Muscle of leg (tissue), 11 donors: ENCODE data around the gene FRMD4A. TPM values are rescaled to one million over a fixed set of nuclear protein-coding genes. Genes with fewer than 3 reads are reported as not detected.
"Not testable (repeated sequence)": the region's sequence is repeated elsewhere in the genome, so short reads cannot be mapped to it uniquely, and the experiment has no call there.

Experiments
- DNase-seq: peaks from one replicate; pipeline ENCODE4 v3.0.0; 2013
- H3K27ac ChIP-seq: one replicate; pipeline ENCODE4 v1.5.1; 2013; ENCODE audit warnings: mild to moderate bottlenecking, low read length, control low read depth
- H3K27me3 ChIP-seq: one replicate; pipeline ENCODE4 v1.6.1; 2013; ENCODE audit warnings: low read length; ENCODE audit not compliant: control insufficient read depth, insufficient read depth
- H3K36me3 ChIP-seq: one replicate; pipeline ENCODE4 v1.6.1; 2013; ENCODE audit warnings: low read length; ENCODE audit not compliant: control insufficient read depth, insufficient read depth
- H3K4me1 ChIP-seq: one replicate; pipeline ENCODE4 v1.6.1; 2013; ENCODE audit warnings: low read length; ENCODE audit not compliant: control insufficient read depth, insufficient read depth
- H3K4me3 ChIP-seq: one replicate; pipeline ENCODE4 v1.5.1; 2013; ENCODE audit warnings: low read length, control low read depth
- H3K9me3 ChIP-seq: replicated peaks from 2 replicates; pipeline ENCODE4 v1.6.1; 2013; ENCODE audit warnings: low read depth, low read length; ENCODE audit not compliant: control insufficient read depth
- WGBS: methylation state at CpG from one replicate; pipeline ENCODE4 v1.1.5; 2013; ENCODE audit warnings: missing lambda C conversion rate; ENCODE audit not compliant: insufficient coverage; 5-methylcytosine and 5-hydroxymethylcytosine counted together
- polyA plus RNA-seq, 8 donors: library from polyadenylated mRNA; unstranded; fragments of 120-200 nt; gene quantifications; one replicate each; pipeline versions ENCODE4 v1.2.1 to v1.2.3, GENCODE V29; 2013; ENCODE audit warnings: inconsistent platforms in 1 of 8, low replicate concordance in 1 of 8; ENCODE audit not compliant: insufficient read length in 8 of 8, insufficient read depth in 1 of 8
- total RNA-seq: library from RNA; stranded (reverse); fragments of 120-200 nt; gene quantifications from one replicate; pipeline ENCODE4 v1.2.4, GENCODE V29; 2013

The FRMD4A gene
- total and polyA plus RNA-seq, 9 donors: 29.1 to 53.1 (median 42.0) TPM

- Histone ChIP-seq H3K4me3 (peak overlapping the region; percentile 13), H3K27me3 (no peaks in the 10 kb centered on the region), H3K36me3 (peaks cover 11% of the 10 kb centered on the region), H3K9me3 (peaks cover 2% of the 10 kb centered on the region), H3K27ac (peak overlapping the region; percentile 85), H3K4me1 (peaks cover 26% of the 10 kb centered on the region)
- DNase-seq: peak; percentile 96
- WGBS: 5% methylated on average over 24 of the region's 26 CpGs
Observed at GRCh38 chr10:13717936-13718772, 612.6 kb downstream of the FRMD4A start.

GRCh38 chr10:13717571-13717935, 613.2 kb downstream of the FRMD4A start:
- Histone ChIP-seq H3K4me3 (no peak overlapping the region), H3K9me3 (peaks cover 2% of the 10 kb centered on the region), H3K27ac (peak overlapping the region; percentile 85), H3K4me1 (peaks cover 32% of the 10 kb centered on the region), H3K27me3 (no peaks in the 10 kb centered on the region), H3K36me3 (peaks cover 11% of the 10 kb centered on the region)
- DNase-seq: no peak
- no CpG with 5 or more reads among the region's 8 CpGs for WGBS

GRCh38 chr10:13716081-13717071, 614.3 kb downstream of the FRMD4A start:
- H3K9me3 ChIP-seq: peaks cover 2% of the 10 kb centered on the region
- no peaks in the 10 kb centered on the region for H3K27me3 ChIP-seq
- H3K36me3 ChIP-seq: peaks cover 6% of the 10 kb centered on the region
- peak overlapping the region; percentile 7 for H3K27ac ChIP-seq
- peaks cover 35% of the 10 kb centered on the region for H3K4me1 ChIP-seq
- 66% methylated on average over 4 of the region's 10 CpGs for WGBS
- DNase-seq: peak; percentile 69
- no peak overlapping the region for H3K4me3 ChIP-seq

- not testable (repeated sequence) for H3K27ac ChIP-seq, DNase-seq, H3K36me3 ChIP-seq, H3K9me3 ChIP-seq, H3K4me3 ChIP-seq, H3K27me3 ChIP-seq
- WGBS: no CpG with 5 or more reads among the region's 5 CpGs
- H3K4me1 ChIP-seq: peaks cover 39% of the 10 kb centered on the region
Observed at GRCh38 chr10:13715596-13715995, 615.1 kb downstream of the FRMD4A start.

GRCh38 chr10:13715100-13715499, 615.6 kb downstream of the FRMD4A start:
- 71% methylated on average over 1 of the region's 5 CpGs for WGBS
- no peaks in the 10 kb centered on the region for H3K9me3 ChIP-seq
- peaks cover 6% of the 10 kb centered on the region for H3K36me3 ChIP-seq
- H3K27ac ChIP-seq: no peak overlapping the region
- no peak for DNase-seq
- peaks cover 44% of the 10 kb centered on the region for H3K4me1 ChIP-seq
- H3K4me3 ChIP-seq: no peak overlapping the region
- H3K27me3 ChIP-seq: no peaks in the 10 kb centered on the region

GRCh38 chr10:13712837-13713581, 617.7 kb downstream of the FRMD4A start:
- Histone ChIP-seq H3K27me3 (no peaks in the 10 kb centered on the region), H3K4me1 (peaks cover 51% of the 10 kb centered on the region)
- DNase-seq: peak; percentile 75

GRCh38 chr10:13712476-13712836, 618.3 kb downstream of the FRMD4A start:
- peaks cover 51% of the 10 kb centered on the region for H3K4me1 ChIP-seq
- no peak for DNase-seq
- no peak overlapping the region for H3K4me3 ChIP-seq
- WGBS: 56% methylated on average over 2 of the region's 4 CpGs
- no peaks in the 10 kb centered on the region for H3K9me3 ChIP-seq
- no peaks in the 10 kb centered on the region for H3K27me3 ChIP-seq
- H3K36me3 ChIP-seq: peaks cover 6% of the 10 kb centered on the region
- H3K27ac ChIP-seq: peak overlapping the region; percentile 50

More at GRCh38 chr10:13712837-13713581, 617.7 kb downstream of the FRMD4A start:
- Histone ChIP-seq H3K36me3 (peaks cover 6% of the 10 kb centered on the region), H3K9me3 (no peaks in the 10 kb centered on the region), H3K27ac (peak overlapping the region; percentile 50), H3K4me3 (no peak overlapping the region)
- 50% methylated on average over 2 of the region's 6 CpGs for WGBS

GRCh38 chr10:13711291-13711690, 619.4 kb downstream of the FRMD4A start:
- H3K4me1 ChIP-seq: peaks cover 52% of the 10 kb centered on the region
- H3K36me3 ChIP-seq: peaks cover 4% of the 10 kb centered on the region
- no peak overlapping the region for H3K27ac ChIP-seq
- no peaks in the 10 kb centered on the region for H3K9me3 ChIP-seq
- H3K4me3 ChIP-seq: no peak overlapping the region
- 86% methylated on average over 8 of the region's 9 CpGs for WGBS
- no peaks in the 10 kb centered on the region for H3K27me3 ChIP-seq
- no peak for DNase-seq

- Histone ChIP-seq H3K27ac (peak overlapping the region; percentile 9), H3K27me3 (no peaks in the 10 kb centered on the region), H3K4me3 (no peak overlapping the region), H3K9me3 (no peaks in the 10 kb centered on the region), H3K36me3 (peaks cover 4% of the 10 kb centered on the region), H3K4me1 (peaks cover 64% of the 10 kb centered on the region)
- 15% methylated on average over 8 of the region's 12 CpGs for WGBS
- DNase-seq: peak; percentile 70
Observed at GRCh38 chr10:13709931-13710650, 620.6 kb downstream of the FRMD4A start.
